ENCODE data around the gene SAMD4B. TPM values are rescaled to one million over a fixed set of nuclear protein-coding genes. Genes with fewer than 3 reads are reported as not detected.

Gene SAMD4B
- total and polyA plus RNA-seq, 9 donors = 59.0 to 139 (median 110) TPM

DNA sequence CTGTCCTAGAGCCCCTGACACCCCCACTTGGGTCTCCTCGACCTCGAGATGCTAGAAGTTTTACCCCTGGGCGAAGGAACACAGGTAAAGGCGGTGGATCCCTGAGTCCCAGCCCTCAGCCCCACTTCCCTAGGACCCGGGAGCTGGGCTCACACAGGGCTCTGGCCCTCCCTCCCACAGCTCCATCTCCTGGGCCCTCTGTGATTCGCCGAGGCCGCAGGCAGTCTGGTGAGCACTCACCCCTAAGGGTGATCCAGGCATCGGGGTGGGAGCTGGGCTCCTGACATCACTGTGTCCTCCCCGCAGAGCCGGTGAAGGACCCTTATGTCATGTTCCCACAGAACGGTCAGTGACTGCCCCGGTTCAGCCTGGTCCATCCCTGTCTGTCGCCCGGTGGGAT lies 78.5 kb downstream of the SAMD4B start:
- no peaks in the 10 kb centered on the region for H3K9me3 ChIP-seq
- DNase-seq = no peak
- 87 to 91% (median 90%) methylated on average over 15 of the region's 15 CpGs for WGBS, 3 donors
- no peak overlapping the region for H3K27ac ChIP-seq
- no peak overlapping the region for H3K4me3 ChIP-seq
- no peaks in the 10 kb centered on the region for H3K27me3 ChIP-seq
- no peak for TF ChIP-seq POLR2A (IDR thresholded peaks at IDR 0.05)
- TF ChIP-seq, protein P1, sequence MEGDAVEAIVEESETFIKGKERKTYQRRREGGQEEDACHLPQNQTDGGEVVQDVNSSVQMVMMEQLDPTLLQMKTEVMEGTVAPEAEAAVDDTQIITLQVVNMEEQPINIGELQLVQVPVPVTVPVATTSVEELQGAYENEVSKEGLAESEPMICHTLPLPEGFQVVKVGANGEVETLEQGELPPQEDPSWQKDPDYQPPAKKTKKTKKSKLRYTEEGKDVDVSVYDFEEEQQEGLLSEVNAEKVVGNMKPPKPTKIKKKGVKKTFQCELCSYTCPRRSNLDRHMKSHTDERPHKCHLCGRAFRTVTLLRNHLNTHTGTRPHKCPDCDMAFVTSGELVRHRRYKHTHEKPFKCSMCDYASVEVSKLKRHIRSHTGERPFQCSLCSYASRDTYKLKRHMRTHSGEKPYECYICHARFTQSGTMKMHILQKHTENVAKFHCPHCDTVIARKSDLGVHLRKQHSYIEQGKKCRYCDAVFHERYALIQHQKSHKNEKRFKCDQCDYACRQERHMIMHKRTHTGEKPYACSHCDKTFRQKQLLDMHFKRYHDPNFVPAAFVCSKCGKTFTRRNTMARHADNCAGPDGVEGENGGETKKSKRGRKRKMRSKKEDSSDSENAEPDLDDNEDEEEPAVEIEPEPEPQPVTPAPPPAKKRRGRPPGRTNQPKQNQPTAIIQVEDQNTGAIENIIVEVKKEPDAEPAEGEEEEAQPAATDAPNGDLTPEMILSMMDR (IDR thresholded peaks at IDR 0.05) = no peak
- TF ChIP-seq EP300 (IDR thresholded peaks at IDR 0.05) = no peak
- no peaks in the 10 kb centered on the region for H3K36me3 ChIP-seq
- H3K4me1 ChIP-seq (ENCODE audit: insufficient read depth) = peaks cover 3% of the 10 kb centered on the region
- intact Hi-C loops (cut with DNase I) = no loop called here

DNA sequence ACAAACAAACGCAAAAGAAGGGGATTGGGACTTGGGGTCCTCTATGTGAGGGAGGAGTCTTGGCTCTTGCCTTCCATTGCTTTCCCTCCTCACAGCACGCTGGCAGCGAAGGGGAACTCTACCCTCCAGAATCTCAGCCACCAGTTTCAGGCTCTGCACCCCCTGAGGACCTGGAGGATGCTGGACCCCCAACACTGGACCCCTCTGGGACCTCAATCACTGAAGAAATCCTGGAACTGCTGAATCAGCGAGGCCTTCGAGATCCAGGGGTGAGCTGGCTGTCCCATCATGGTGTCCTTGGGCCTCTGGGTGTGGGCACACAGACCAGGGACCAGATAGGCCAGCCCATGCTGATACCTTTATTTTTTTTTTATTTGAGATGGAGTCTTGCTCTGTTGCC lies 79.8 kb downstream of the SAMD4B start:
- TF ChIP-seq EP300 (IDR thresholded peaks at IDR 0.05) = no peak
- TF ChIP-seq, protein P1 (IDR thresholded peaks at IDR 0.05) = no peak
- no peak for TF ChIP-seq POLR2A (IDR thresholded peaks at IDR 0.05)
- Histone ChIP-seq H3K36me3 (no peaks in the 10 kb centered on the region), H3K4me1 (ENCODE audit: insufficient read depth) (no peaks in the 10 kb centered on the region), H3K9me3 (no peaks in the 10 kb centered on the region), H3K4me3 (no peak overlapping the region), H3K27ac (no peak overlapping the region), H3K27me3 (no peaks in the 10 kb centered on the region)
- no peak for DNase-seq
- WGBS, 3 donors = 85% methylated on average over 5 of the region's 5 CpGs
- intact Hi-C loops (cut with DNase I) = no loop called here

DNA sequence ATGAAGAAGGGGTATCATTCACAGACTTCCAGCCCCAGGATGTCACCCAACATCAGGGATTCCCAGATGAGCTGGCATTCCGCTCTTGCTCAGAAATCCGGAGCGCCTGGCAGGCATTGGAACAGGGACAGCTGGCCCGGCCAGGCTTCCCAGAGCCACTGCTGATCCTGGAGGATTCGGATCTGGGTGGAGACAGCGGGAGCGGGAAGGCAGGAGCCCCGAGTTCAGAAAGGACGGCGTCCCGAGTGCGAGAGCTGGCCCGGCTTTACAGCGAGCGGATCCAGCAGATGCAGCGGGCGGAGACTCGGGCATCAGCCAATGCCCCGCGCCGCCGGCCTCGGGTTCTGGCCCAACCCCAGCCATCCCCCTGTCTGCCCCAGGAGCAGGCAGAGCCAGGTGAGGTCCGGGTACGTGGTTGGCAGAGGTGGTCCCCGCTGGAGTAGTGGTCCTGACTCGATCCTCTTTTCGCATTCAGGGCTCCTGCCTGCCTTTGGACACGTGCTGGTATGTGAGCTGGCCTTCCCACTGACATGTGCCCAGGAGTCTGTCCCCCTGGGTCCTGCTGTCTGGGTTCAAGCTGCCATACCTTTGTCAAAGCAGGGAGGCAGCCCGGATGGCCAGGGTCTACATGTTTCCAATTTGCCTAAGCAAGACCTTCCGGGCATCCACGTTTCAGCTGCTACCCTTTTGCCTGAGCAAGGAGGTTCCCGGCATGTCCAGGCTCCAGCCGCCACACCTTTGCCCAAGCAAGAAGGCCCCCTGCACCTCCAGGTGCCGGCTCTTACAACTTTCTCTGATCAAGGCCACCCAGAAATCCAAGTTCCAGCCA lies 81.3 kb downstream of the SAMD4B start:
- WGBS, 3 donors = 83 to 86% (median 84%) methylated on average over 26 to 35 of the region's 35 CpGs
- no peaks in the 10 kb centered on the region for H3K9me3 ChIP-seq
- peaks cover 5% of the 10 kb centered on the region for H3K4me1 ChIP-seq (ENCODE audit: insufficient read depth)
- no peak overlapping the region for H3K27ac ChIP-seq
- no peaks in the 10 kb centered on the region for H3K36me3 ChIP-seq
- no peak overlapping the region for H3K4me3 ChIP-seq
- intact Hi-C loops (cut with DNase I) = no loop called here
- H3K27me3 ChIP-seq = no peaks in the 10 kb centered on the region
- DNase-seq = peak in 1 of 5 donors; percentile 40
- TF ChIP-seq, protein P1 (IDR thresholded peaks at IDR 0.05) = no peak
- TF ChIP-seq POLR2A (IDR thresholded peaks at IDR 0.05) = no peak
- no peak for TF ChIP-seq EP300 (IDR thresholded peaks at IDR 0.05)

GRCh38 chr19:39424934-39425333 lies 82.7 kb downstream of the SAMD4B start:
- no peaks in the 10 kb centered on the region for H3K36me3 ChIP-seq
- H3K4me1 ChIP-seq (ENCODE audit: insufficient read depth) = peaks cover 8% of the 10 kb centered on the region
- H3K27me3 ChIP-seq = no peaks in the 10 kb centered on the region
- TF ChIP-seq POLR2A (IDR thresholded peaks at IDR 0.05) (no peak), EP300 (IDR thresholded peaks at IDR 0.05) (no peak)
- TF ChIP-seq, protein P1 (IDR thresholded peaks at IDR 0.05) = no peak
- 56 to 63% (median 59%) methylated on average over 16 of the region's 16 CpGs for WGBS, 3 donors
- H3K27ac ChIP-seq = no peak overlapping the region
- peak in 2 of 5 donors; percentile 20 to 34 for DNase-seq
- H3K9me3 ChIP-seq = no peaks in the 10 kb centered on the region
- H3K4me3 ChIP-seq = no peak overlapping the region
- intact Hi-C loops (cut with DNase I) = no loop called here
